GM12878 (cell line): ENCODE measurements around the gene PROKR1.
"Not testable (repeated sequence)": the region's sequence is repeated elsewhere in the genome, so short reads cannot be mapped to it uniquely, and the experiment has no call there.

Experiments
- BRCA1 ChIP-seq: IDR thresholded peaks from 2 replicates; pipeline ENCODE4 v1.6.1; 2011; ENCODE audit warnings: low read depth, low read length, improper control_type of control experiment
- CREM ChIP-seq: IDR thresholded peaks from 2 replicates; pipeline ENCODE4 v1.6.1; 2014; ENCODE audit warnings: antibody characterized with exemption, low read depth

DNA sequence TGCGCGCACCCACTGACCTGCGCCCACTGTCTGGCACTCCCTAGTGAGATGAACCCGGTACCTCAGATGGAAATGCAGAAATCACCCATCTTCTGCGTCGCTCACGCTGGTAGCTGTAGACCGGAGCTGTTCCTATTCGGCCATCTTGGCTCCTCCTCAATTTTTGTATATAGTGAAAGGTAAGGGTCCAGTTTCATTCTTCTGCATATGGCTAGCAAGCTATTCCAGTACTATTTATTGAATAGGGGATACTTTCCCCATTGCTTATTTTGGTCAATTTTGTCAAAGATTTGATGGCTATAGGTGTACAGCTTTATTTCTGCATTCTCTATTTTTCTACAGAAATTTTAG is 36.5 kb downstream of the PROKR1 start:
- not testable (repeated sequence) for TF ChIP-seq BRCA1, CREM
